K562 (cell line): ENCODE results near the gene NKX1-2.

Experiments
- POLR2A ChIP-seq: fragments of 450-650 bp; conservative IDR thresholded peaks from 2 replicates; pipeline ENCODE4 v1.6.1; 2016
- SIN3A ChIP-seq, 2 experiments: fragments of 150-350 bp in 1 of 2; IDR thresholded peaks; 2 replicates each; pipeline ENCODE4 v1.6.1; 2011 to 2016; ENCODE audit warnings: borderline replicate concordance in 2 of 2, low read depth in 2 of 2, low read length in 2 of 2, mild to moderate bottlenecking in 2 of 2, moderate library complexity in 2 of 2; ENCODE audit not compliant: control insufficient read depth in 1 of 2

GRCh38 chr10:124402273-124402672, 47.6 kb downstream of the NKX1-2 start:
- no peak for TF ChIP-seq POLR2A
- no peak for TF ChIP-seq SIN3A (IDR thresholded peaks at IDR 0.05; ENCODE audit: borderline replicate concordance in 2 of 2, control insufficient read depth in 1 of 2, low read depth in 2 of 2, low read length in 2 of 2)
